Endothelial cell of umbilical vein (primary cell): ENCODE data around the gene SPATA33. TPM values are rescaled to one million over a fixed set of nuclear protein-coding genes. Genes with fewer than 3 reads are reported as not detected.

ENCODE experiments used
- BruUV-seq: library from RNA; stranded (reverse); fragments of 400-500 nt; replicated peaks from 2 replicates; lab custom pipeline; 2021; lab: Mats Ljungman, UMichigan
- CTCF ChIA-PET: fragments of 300-600, 350-600 bp; sonication (Branson Sonifier 250); formaldehyde crosslinking; loops from one replicate; lab custom pipeline; 2021; ENCODE audit warnings: antibody characterized with exemption, inconsistent platforms; lab: Charles Lee
- POLR2A ChIA-PET: fragments of 300-600, 350-600 bp; sonication (Branson Sonifier 250); formaldehyde crosslinking; loops from one replicate; lab custom pipeline; 2021; ENCODE audit warnings: antibody characterized with exemption, inconsistent platforms; lab: Charles Lee
- DNase-seq: peaks from one replicate; pipeline ENCODE4 v3.0.0-alpha.2; 2011; ENCODE audit warnings: low read depth, low spot score
- FAIRE-seq: peaks from 2 replicates; lab custom pipeline; 2011; peaks lifted over from hg19 to GRCh38; lab: Jason Lieb, UNC
- H2AFZ ChIP-seq: 2 replicates; pipeline ENCODE4 v1.6.0; 2012; ENCODE audit warnings: low read depth, low read length, control low read depth, inconsistent platforms
- H3K27ac ChIP-seq: 2 replicates; pipeline ENCODE4 v1.5.1; 2011; ENCODE audit warnings: low read depth, mild to moderate bottlenecking, control low read depth, low read length, moderate library complexity; ENCODE audit not compliant: insufficient read depth
- H3K27me3 ChIP-seq, 2 experiments: 2 replicates each; pipeline versions ENCODE4 v1.6.0 to v1.6.1; 2011; ENCODE audit warnings: low read length in 2 of 2, mixed read lengths in 1 of 2; ENCODE audit not compliant: control insufficient read depth in 2 of 2, insufficient read depth in 2 of 2
- H3K36me3 ChIP-seq, 2 experiments: 2 replicates in 1 of 2; 3 replicates in 1 of 2; pipeline ENCODE4 v1.5.1; 2011; ENCODE audit warnings: low read length in 2 of 2, mild to moderate bottlenecking in 1 of 2, moderate library complexity in 1 of 2; ENCODE audit not compliant: control insufficient read depth in 2 of 2, insufficient read depth in 2 of 2; ENCODE audit errors: extremely low read depth in 1 of 2
- H3K4me1 ChIP-seq: 3 replicates; pipeline ENCODE4 v1.5.1; 2011; ENCODE audit warnings: mild to moderate bottlenecking, low read length; ENCODE audit not compliant: control insufficient read depth, insufficient read depth; ENCODE audit errors: extremely low read depth
- H3K4me2 ChIP-seq: 2 replicates; pipeline ENCODE4 v1.6.1; 2011; ENCODE audit warnings: low read length, control low read depth, mixed read lengths; ENCODE audit not compliant: insufficient read depth
- H3K4me3 ChIP-seq, 3 experiments: fragments of 200-600 bp in 1 of 3; sonication (generic), shearing (Covaris generic) in 1 of 3; replicated peaks in 1 of 3; 2 replicates each; pipeline ENCODE4 v1.5.1; 2011 to 2016; ENCODE audit warnings: control low read depth in 3 of 3, low read length in 3 of 3, mild to moderate bottlenecking in 2 of 3, inconsistent platforms in 1 of 3, low read depth in 1 of 3, moderate library complexity in 1 of 3; ENCODE audit not compliant: insufficient read depth in 1 of 3
- H3K79me2 ChIP-seq: 2 replicates; pipeline ENCODE4 v1.6.0; 2012; ENCODE audit warnings: low read length, inconsistent platforms; ENCODE audit not compliant: control insufficient read depth, insufficient read depth
- H3K9ac ChIP-seq: replicated peaks from 2 replicates; pipeline ENCODE3; 2011; ENCODE audit warnings: low read length, control low read depth; ENCODE audit not compliant: insufficient read depth; ENCODE audit errors: extremely low read depth
- H3K9me1 ChIP-seq: replicated peaks from 3 replicates; pipeline ENCODE4 v1.6.0; 2011; ENCODE audit warnings: mild to moderate bottlenecking, low read length; ENCODE audit not compliant: control insufficient read depth, insufficient read depth; ENCODE audit errors: extremely low read depth
- H3K9me3 ChIP-seq: replicated peaks from 2 replicates; pipeline ENCODE4 v1.5.1; 2012; ENCODE audit warnings: low read length, inconsistent platforms; ENCODE audit not compliant: control insufficient read depth, insufficient read depth
- H4K20me1 ChIP-seq: replicated peaks from 2 replicates; pipeline ENCODE3; 2011; ENCODE audit warnings: mild to moderate bottlenecking, low read length; ENCODE audit not compliant: control insufficient read depth, insufficient read depth; ENCODE audit errors: extremely low read depth
- EZH2 ChIP-seq: IDR thresholded peaks from 2 replicates; pipeline ENCODE4 v1.6.1; 2012; ENCODE audit warnings: borderline replicate concordance, low read depth, mild to moderate bottlenecking, moderate library complexity, low read length, inconsistent platforms; ENCODE audit not compliant: severe bottlenecking
- FOS ChIP-seq: IDR thresholded peaks from 2 replicates; pipeline ENCODE4 v1.6.1; 2011; ENCODE audit warnings: mild to moderate bottlenecking, low read length, moderate library complexity, borderline replicate concordance; ENCODE audit not compliant: insufficient read depth
- JUN ChIP-seq: IDR thresholded peaks from 2 replicates; pipeline ENCODE4 v1.6.1; 2011; ENCODE audit warnings: borderline replicate concordance, low read depth; ENCODE audit not compliant: insufficient read length, insufficient read depth
- MYC ChIP-seq: IDR thresholded peaks from one replicate; pipeline ENCODE4 v1.6.1; 2011; ENCODE audit warnings: mild to moderate bottlenecking, low read depth, low read length
- POLR2A ChIP-seq: IDR thresholded peaks from 2 replicates; pipeline ENCODE4 v1.6.1; 2012; ENCODE audit warnings: low read depth, mild to moderate bottlenecking, control low read depth, low read length
- POLR2AphosphoS5 ChIP-seq: IDR thresholded peaks from 2 replicates; pipeline ENCODE4 v1.6.1; 2012; ENCODE audit warnings: low read depth, mild to moderate bottlenecking, control low read depth, low read length, moderate library complexity; ENCODE audit not compliant: insufficient read depth
- dilution Hi-C: fragments of 300-500 bp; cut with MboI; formaldehyde crosslinking; loops from one replicate; pipeline ENCODE4 v1.15.0; 2019; ENCODE audit warnings: low sequenced_read_pairs; ENCODE audit not compliant: extremely low pct_ligation_motif_present
- intact Hi-C: fragments of 100-400 bp; cut with micrococcal nuclease; formaldehyde crosslinking; loops from one replicate; pipeline ENCODE4 v1.10.0; 2022
- polyA plus RNA-seq, 4 experiments: library from polyadenylated mRNA; depleted of rRNA in 3 of 4; stranded (reverse) in 3 of 4; unstranded in 1 of 4; fragments of >200 nt; gene quantifications; 2 replicates each; pipeline versions ENCODE4 v1.2.1 to v1.2.3, GENCODE V29; 2011 to 2012; ENCODE audit warnings: missing spikeins in 1 of 4
- total RNA-seq: library from RNA; stranded (reverse); gene quantifications from 2 replicates; pipeline ENCODE4 v1.2.3, GENCODE V29; 2021
- TF ChIP-seq, protein P1 (sequence below), 2 donors: IDR thresholded peaks; 1 replicate in 1 of 2; 2 replicates in 1 of 2; pipeline ENCODE4 v1.5.1; 2011; ENCODE audit warnings: low read length in 2 of 2, mild to moderate bottlenecking in 2 of 2, moderate library complexity in 2 of 2, control low read depth in 1 of 2, inconsistent platforms in 1 of 2, low read depth in 1 of 2; ENCODE audit not compliant: insufficient read depth in 1 of 2; ENCODE audit errors: extremely low read depth in 1 of 2
- TF ChIP-seq, protein P2 (sequence below): IDR thresholded peaks from 2 replicates; pipeline ENCODE4 v1.6.1; 2011; ENCODE audit not compliant: insufficient read depth, insufficient read length

The SPATA33 gene
- total and polyA plus RNA-seq, 2 donors (not counting 3 experiments of a cell fraction or from before 2014, with no cell fraction given), result 3.5 to 11.4 TPM

DNA sequence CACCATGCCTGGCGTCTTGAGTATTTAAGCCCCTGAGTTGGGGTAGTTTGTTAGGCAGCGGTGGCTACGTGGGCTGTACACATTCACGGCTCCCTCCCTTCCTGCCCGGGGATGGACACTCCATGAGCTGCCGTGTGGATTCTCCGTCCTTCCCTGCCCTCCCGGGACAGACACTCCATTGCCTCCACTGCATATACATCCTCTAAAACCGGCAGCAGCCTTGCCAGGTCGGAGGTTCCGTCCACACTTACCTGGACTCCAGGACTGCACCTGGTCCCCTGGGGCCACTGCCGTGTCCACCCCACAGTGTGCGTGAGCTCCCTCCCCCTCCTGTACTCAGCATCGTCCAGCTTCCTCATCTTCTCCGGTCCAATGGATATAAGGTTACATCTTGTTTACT, 47.4 kb downstream of the SPATA33 start:
- FAIRE-seq (no peak), DNase-seq (no peak)
- no peaks in the 10 kb centered on the region for H3K9me1 ChIP-seq
- H3K79me2 ChIP-seq, result no peaks in the 10 kb centered on the region
- dilution Hi-C loops (no loop called here), intact Hi-C loops (no loop called here)
- H2AFZ ChIP-seq, result no peak overlapping the region
- H3K27ac ChIP-seq, result no peak overlapping the region
- no peak overlapping the region for H3K4me2 ChIP-seq
- no peak overlapping the region for H3K9ac ChIP-seq
- peaks cover 9% of the 10 kb centered on the region for H3K4me1 ChIP-seq
- no TSS peak for BruUV-seq
- ChIA-PET CTCF (interaction anchor here (1.7 to 6.4 kb wide), 6 partner anchors 14 to 156 kb away, joined by 6 to 119 read pairs (median 12); no protein-coding TSS in a partner anchor), POLR2A (interaction anchor here (0.6 kb wide), 1 partner anchor 245 kb away, joined by 3 read pairs; no protein-coding TSS in a partner anchor)
- no peak for TF ChIP-seq POLR2A
- TF ChIP-seq, protein P1, sequence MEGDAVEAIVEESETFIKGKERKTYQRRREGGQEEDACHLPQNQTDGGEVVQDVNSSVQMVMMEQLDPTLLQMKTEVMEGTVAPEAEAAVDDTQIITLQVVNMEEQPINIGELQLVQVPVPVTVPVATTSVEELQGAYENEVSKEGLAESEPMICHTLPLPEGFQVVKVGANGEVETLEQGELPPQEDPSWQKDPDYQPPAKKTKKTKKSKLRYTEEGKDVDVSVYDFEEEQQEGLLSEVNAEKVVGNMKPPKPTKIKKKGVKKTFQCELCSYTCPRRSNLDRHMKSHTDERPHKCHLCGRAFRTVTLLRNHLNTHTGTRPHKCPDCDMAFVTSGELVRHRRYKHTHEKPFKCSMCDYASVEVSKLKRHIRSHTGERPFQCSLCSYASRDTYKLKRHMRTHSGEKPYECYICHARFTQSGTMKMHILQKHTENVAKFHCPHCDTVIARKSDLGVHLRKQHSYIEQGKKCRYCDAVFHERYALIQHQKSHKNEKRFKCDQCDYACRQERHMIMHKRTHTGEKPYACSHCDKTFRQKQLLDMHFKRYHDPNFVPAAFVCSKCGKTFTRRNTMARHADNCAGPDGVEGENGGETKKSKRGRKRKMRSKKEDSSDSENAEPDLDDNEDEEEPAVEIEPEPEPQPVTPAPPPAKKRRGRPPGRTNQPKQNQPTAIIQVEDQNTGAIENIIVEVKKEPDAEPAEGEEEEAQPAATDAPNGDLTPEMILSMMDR (IDR thresholded peaks at IDR 0.05; ENCODE audit: extremely low read depth in 1 of 2, insufficient read depth in 1 of 2, low read depth in 1 of 2, low read length in 2 of 2), result no peak
- TF ChIP-seq EZH2, result no peak
- TF ChIP-seq, protein P2, sequence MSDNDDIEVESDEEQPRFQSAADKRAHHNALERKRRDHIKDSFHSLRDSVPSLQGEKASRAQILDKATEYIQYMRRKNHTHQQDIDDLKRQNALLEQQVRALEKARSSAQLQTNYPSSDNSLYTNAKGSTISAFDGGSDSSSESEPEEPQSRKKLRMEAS, result no peak
- no peak for TF ChIP-seq FOS
- no peak for TF ChIP-seq MYC
- TF ChIP-seq JUN, result no peak
- TF ChIP-seq POLR2AphosphoS5, result no peak
- H4K20me1 ChIP-seq, result no peaks in the 10 kb centered on the region
- H3K9me3 ChIP-seq, result no peaks in the 10 kb centered on the region
- H3K4me3 ChIP-seq, result no peak overlapping the region
- H3K27me3 ChIP-seq, result no peaks in the 10 kb centered on the region
- H3K36me3 ChIP-seq, result no peaks in the 10 kb centered on the region
